H9 (cell line): ENCODE measurements around the gene MYLK3. TPM values are rescaled to one million over a fixed set of nuclear protein-coding genes. Genes with fewer than 3 reads are reported as not detected.

Source experiments
- DNase-seq: peaks from one replicate; pipeline ENCODE4 v3.0.0-alpha.2; 2017
- H2AFZ ChIP-seq: one replicate; pipeline ENCODE4 v1.6.1; 2013; ENCODE audit warnings: mild to moderate bottlenecking, low read length, control low read depth, moderate library complexity
- H2AK5ac ChIP-seq: 2 replicates; pipeline ENCODE4 v1.6.1; 2013; ENCODE audit warnings: low read length, control low read depth, mixed read lengths; ENCODE audit not compliant: insufficient read length
- H2BK120ac ChIP-seq: one replicate; pipeline ENCODE4 v1.6.1; 2013; ENCODE audit warnings: low read depth, mild to moderate bottlenecking, low read length, control low read depth, inconsistent platforms; ENCODE audit not compliant: poor library complexity, severe bottlenecking
- H2BK12ac ChIP-seq: 2 replicates; pipeline ENCODE4 v1.6.1; 2013; ENCODE audit warnings: low read length, control low read depth, mixed read lengths, low read depth; ENCODE audit not compliant: insufficient read length
- H2BK15ac ChIP-seq: 2 replicates; pipeline ENCODE4 v1.6.1; 2013; ENCODE audit warnings: low read depth, low read length, control low read depth
- H2BK20ac ChIP-seq: one replicate; pipeline ENCODE4 v1.6.1; 2013; ENCODE audit warnings: low read depth, mild to moderate bottlenecking, low read length, control low read depth, inconsistent platforms; ENCODE audit not compliant: poor library complexity, severe bottlenecking
- H2BK5ac ChIP-seq: 2 replicates; pipeline ENCODE4 v1.6.1; 2013; ENCODE audit warnings: low read length, control low read depth, mixed read lengths; ENCODE audit not compliant: insufficient read length
- H3K14ac ChIP-seq: 2 replicates; pipeline ENCODE4 v1.6.1; 2013; ENCODE audit warnings: low read length, control low read depth; ENCODE audit not compliant: insufficient read depth
- H3K18ac ChIP-seq: 2 replicates; pipeline ENCODE4 v1.6.1; 2013; ENCODE audit warnings: low read depth, mild to moderate bottlenecking, mixed read lengths, low read length, control low read depth; ENCODE audit not compliant: insufficient read length
- H3K23ac ChIP-seq: 2 replicates; pipeline ENCODE4 v1.6.1; 2013; ENCODE audit warnings: low read length, control low read depth, mixed read lengths, low read depth; ENCODE audit not compliant: insufficient read length
- H3K23me2 ChIP-seq: 2 replicates; pipeline ENCODE4 v1.6.1; 2013; ENCODE audit warnings: low read depth, mild to moderate bottlenecking, mixed read lengths, low read length, control low read depth; ENCODE audit not compliant: insufficient read length, poor library complexity, severe bottlenecking
- H3K27ac ChIP-seq: 2 replicates; pipeline ENCODE4 v1.5.1; 2013; ENCODE audit warnings: low read length, control low read depth, mixed read lengths, low read depth; ENCODE audit not compliant: insufficient read length
- H3K27me3 ChIP-seq: 2 replicates; pipeline ENCODE4 v1.6.1; 2013; ENCODE audit warnings: low read length, control low read depth, inconsistent platforms; ENCODE audit not compliant: insufficient read depth
- H3K4ac ChIP-seq: 2 replicates; pipeline ENCODE4 v1.6.1; 2013; ENCODE audit warnings: low read depth, mild to moderate bottlenecking, control low read depth, inconsistent platforms, low read length, moderate library complexity
- H3K4me1 ChIP-seq: 2 replicates; pipeline ENCODE4 v1.6.1; 2013; ENCODE audit warnings: low read length, control low read depth, inconsistent platforms; ENCODE audit not compliant: insufficient read depth
- H3K4me2 ChIP-seq: 2 replicates; pipeline ENCODE4 v1.6.1; 2013; ENCODE audit warnings: low read length, control low read depth, mixed read lengths; ENCODE audit not compliant: insufficient read length, insufficient read depth
- H3K56ac ChIP-seq: 2 replicates; pipeline ENCODE4 v1.6.1; 2013; ENCODE audit warnings: low read depth, mild to moderate bottlenecking, mixed read lengths, low read length, control low read depth; ENCODE audit not compliant: insufficient read length
- H3K79me1 ChIP-seq: 2 replicates; pipeline ENCODE4 v1.6.1; 2013; ENCODE audit warnings: low read depth, mild to moderate bottlenecking, moderate library complexity, low read length, control low read depth, inconsistent platforms; ENCODE audit not compliant: insufficient read depth, poor library complexity, severe bottlenecking
- H3K79me2 ChIP-seq: 2 replicates; pipeline ENCODE4 v1.6.1; 2013; ENCODE audit warnings: low read length, control low read depth, inconsistent platforms; ENCODE audit not compliant: insufficient read depth
- H3K9ac ChIP-seq: 2 replicates; pipeline ENCODE4 v1.6.1; 2013; ENCODE audit warnings: low read length, control low read depth, mixed read lengths; ENCODE audit not compliant: insufficient read length; ENCODE audit errors: extremely low read depth
- H3K9me3 ChIP-seq: one replicate; pipeline ENCODE4 v1.6.1; 2013; ENCODE audit warnings: low read depth, low read length, inconsistent platforms; ENCODE audit not compliant: control insufficient read depth
- H3T11ph ChIP-seq: one replicate; pipeline ENCODE4 v1.6.1; 2013; ENCODE audit warnings: mild to moderate bottlenecking, low read length, control low read depth, inconsistent platforms
- H4K20me1 ChIP-seq: one replicate; pipeline ENCODE4 v1.6.1; 2013; ENCODE audit not compliant: control insufficient read depth, insufficient read length, insufficient read depth
- H4K5ac ChIP-seq: 2 replicates; pipeline ENCODE4 v1.6.1; 2013; ENCODE audit warnings: low read depth, mild to moderate bottlenecking, mixed read lengths, low read length, control low read depth; ENCODE audit not compliant: insufficient read length
- H4K8ac ChIP-seq: replicated peaks from 2 replicates; pipeline ENCODE4 v1.6.1; 2013; ENCODE audit warnings: low read length, control low read depth, mixed read lengths, low read depth; ENCODE audit not compliant: insufficient read length
- H4K91ac ChIP-seq: 2 replicates; pipeline ENCODE4 v1.6.1; 2013; ENCODE audit warnings: low read depth, mild to moderate bottlenecking, moderate library complexity, mixed read lengths, low read length, control low read depth; ENCODE audit not compliant: insufficient read length
- H3K27ac Mint-ChIP-seq, 3 experiments: 2 replicates in 2 of 3; 3 replicates in 1 of 3; pipeline ENCODE4 v1.8.0; 2020 to 2021; ENCODE audit warnings: mixed read lengths in 3 of 3, mild to moderate bottlenecking in 1 of 3, moderate library complexity in 1 of 3
- H3K27me3 Mint-ChIP-seq: 2 replicates; pipeline ENCODE4 v1.8.0; 2021; ENCODE audit warnings: low read depth, mild to moderate bottlenecking, moderate library complexity, mixed read lengths
- H3K36me3 Mint-ChIP-seq, 3 experiments: 2 replicates in 2 of 3; 3 replicates in 1 of 3; pipeline ENCODE4 v1.8.0; 2020 to 2021; ENCODE audit warnings: low read depth in 3 of 3, mixed read lengths in 3 of 3; ENCODE audit not compliant: insufficient read depth in 1 of 3
- H3K4me1 Mint-ChIP-seq, 2 experiments: 2 replicates each; pipeline ENCODE4 v1.8.0; 2020; ENCODE audit warnings: mixed read lengths in 2 of 2
- H3K4me3 Mint-ChIP-seq, 2 experiments: 2 replicates in 1 of 2; 3 replicates in 1 of 2; pipeline ENCODE4 v1.8.0; 2020 to 2021; ENCODE audit warnings: mild to moderate bottlenecking in 2 of 2, mixed read lengths in 2 of 2, moderate library complexity in 1 of 2
- H3K9me3 Mint-ChIP-seq, 2 experiments: 2 replicates in 1 of 2; 3 replicates in 1 of 2; pipeline ENCODE4 v1.8.0; 2020; ENCODE audit warnings: mild to moderate bottlenecking in 2 of 2, mixed read lengths in 2 of 2, moderate library complexity in 1 of 2
- CTCF ChIP-seq: fragments of 200-600 bp; sonication (generic); conservative IDR thresholded peaks from 3 replicates; pipeline ENCODE4 v1.8.0; 2021; ENCODE audit warnings: antibody characterized with exemption, mild to moderate bottlenecking
- WGBS: extraction: QIAGEN DNeasy Blood & Tissue Kit; methylation state at CpG from one replicate; pipeline ENCODE4 v1.1.7; 2013; ENCODE audit warnings: missing lambda C conversion rate, low lambda C conversion rate, mixed read lengths; ENCODE audit not compliant: insufficient read length; ENCODE audit errors: extremely low coverage; 5-methylcytosine and 5-hydroxymethylcytosine counted together
- total RNA-seq: library from RNA; stranded (reverse); gene quantifications from 2 replicates; pipeline ENCODE4 v1.2.1, GENCODE V29; 2021

Gene MYLK3
- total RNA-seq, 1 experiment from 2014 or later: 0.90 TPM

DNA sequence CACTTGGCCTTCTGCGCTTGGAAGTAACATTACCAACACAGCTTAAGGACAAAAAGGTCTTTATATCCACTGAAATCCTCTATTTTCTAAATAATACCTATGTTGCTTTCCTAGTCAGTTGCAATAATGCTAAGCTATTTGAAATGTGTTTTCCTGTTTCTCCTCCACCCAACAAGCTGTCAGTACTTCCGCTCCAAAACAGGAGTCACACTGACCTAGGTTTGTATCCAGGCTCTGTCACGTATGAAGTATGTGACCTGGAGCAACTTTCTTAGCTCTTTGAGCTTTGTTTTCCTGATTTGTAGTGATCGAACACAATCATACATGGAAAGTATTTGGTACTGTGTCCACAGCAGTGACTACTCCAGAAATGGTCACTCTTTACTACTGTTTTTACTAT is 24.3 kb upstream of the MYLK3 start:
- Histone ChIP-seq H3K9me3 (no peaks in the 10 kb centered on the region), H3K23ac (no peak overlapping the region), H3K4ac (no peak overlapping the region), H2AK5ac (no peak overlapping the region), H3K56ac (no peak overlapping the region), H4K8ac (no peak overlapping the region), H3K4me1 (no peaks in the 10 kb centered on the region), H3K9ac (no peak overlapping the region), H3K79me1 (no peaks in the 10 kb centered on the region), H2BK12ac (no peak overlapping the region), H3K4me2 (no peak overlapping the region), H4K91ac (no peak overlapping the region), H2BK5ac (no peak overlapping the region), H3K23me2 (no peaks in the 10 kb centered on the region), H3K14ac (no peak overlapping the region), H4K20me1 (no peaks in the 10 kb centered on the region), H4K5ac (no peak overlapping the region), H2AFZ (no peak overlapping the region), H3K18ac (no peak overlapping the region), H3K27me3 (no peaks in the 10 kb centered on the region), H3K79me2 (no peaks in the 10 kb centered on the region), H3K27ac (no peak overlapping the region), H2BK20ac (no peak overlapping the region), H2BK15ac (no peak overlapping the region), H2BK120ac (no peak overlapping the region), H3T11ph (no peak overlapping the region)
- DNase-seq: no peak
- Mint-ChIP-seq H3K36me3 (0 out of 7 replicates have a peak, but pooled peaks cover 0 to 2% (median 0%) of the 10 kb centered on the region in 3 experiments), H3K4me3 (no peak overlapping the region), H3K27me3 (no peaks in the 10 kb centered on the region; the same call in 1 of the 2 replicates), H3K9me3 (no peaks in the 10 kb centered on the region; a peak in 1 of 5 replicates), H3K27ac (no peak overlapping the region), H3K4me1 (peaks cover 8% of the 10 kb centered on the region in 2 experiments)
- no peak for TF ChIP-seq CTCF
- no CpG with 5 or more reads among the region's 4 CpGs for WGBS
